Measurements from ENCODE around the gene BICD1. TPM values are rescaled to one million over a fixed set of nuclear protein-coding genes. Genes with fewer than 3 reads are reported as not detected.

The BICD1 gene
- total RNA-seq, 2 donors from 2014 or later = 15.1 to 18.4 TPM

GRCh38 chr12:32399370-32400113 lies 292.9 kb downstream of the BICD1 start, which contains the start of gene FGD4:
Gene FGD4 (plus strand): TSS chr12:32399558.
- peak; percentile 64 to 69 for DNase-seq (ENCODE audit: low spot score in 2 of 2)
- peaks cover 0 to 5% of the 10 kb centered on the region in 2 donors for H3K36me3 Mint-ChIP-seq
- H3K27ac Mint-ChIP-seq = no peak within 1 kb of the TSS
- ATAC-seq = peak; percentile 95 to 97
- H3K9me3 Mint-ChIP-seq = no peaks in the 10 kb centered on the region

GRCh38 chr12:32400114-32400672 lies 293.5 kb downstream of the BICD1 start:
- no peak for ATAC-seq
- Mint-ChIP-seq H3K9me3 (no peaks in the 10 kb centered on the region), H3K27ac (no peak overlapping the region), H3K36me3 (peaks cover 0 to 5% of the 10 kb centered on the region in 2 donors)
- DNase-seq (ENCODE audit: low spot score in 2 of 2) = no peak

- DNase-seq (ENCODE audit: low spot score in 2 of 2) = no peak
- H3K9me3 Mint-ChIP-seq = no peaks in the 10 kb centered on the region
- H3K27ac Mint-ChIP-seq = no peak overlapping the region
These were observed 294.2 kb downstream of the BICD1 start for GRCh38 chr12:32400866-32401265.

GRCh38 chr12:32402170-32402569 lies 295.5 kb downstream of the BICD1 start:
- Mint-ChIP-seq H3K27ac (no peak overlapping the region), H3K9me3 (no peaks in the 10 kb centered on the region), H3K36me3 (peaks cover 0 to 5% of the 10 kb centered on the region in 2 donors)
- DNase-seq (ENCODE audit: low spot score in 2 of 2) (no peak), ATAC-seq (no peak)

More at GRCh38 chr12:32400866-32401265, 294.2 kb downstream of the BICD1 start:
- peaks cover 0 to 5% of the 10 kb centered on the region in 2 donors for H3K36me3 Mint-ChIP-seq
- no peak for ATAC-seq

- Mint-ChIP-seq H3K27ac (no peak overlapping the region), H3K9me3 (no peaks in the 10 kb centered on the region), H3K36me3 (peaks cover 0 to 5% of the 10 kb centered on the region in 2 donors)
- ATAC-seq = no peak
- no peak for DNase-seq (ENCODE audit: low spot score in 2 of 2)
These were observed 296.3 kb downstream of the BICD1 start for GRCh38 chr12:32402946-32403345.

GRCh38 chr12:32407795-32408194 lies 301.1 kb downstream of the BICD1 start:
- ATAC-seq (no peak), DNase-seq (ENCODE audit: low spot score in 2 of 2) (no peak)
- Mint-ChIP-seq H3K27ac (no peak overlapping the region), H3K9me3 (no peaks in the 10 kb centered on the region), H3K36me3 (no peaks in the 10 kb centered on the region)

GRCh38 chr12:32413412-32413811 lies 306.8 kb downstream of the BICD1 start:
- no peak for ATAC-seq
- H3K27ac Mint-ChIP-seq = no peak overlapping the region

GRCh38 chr12:32418221-32418620 lies 311.6 kb downstream of the BICD1 start:
- ATAC-seq (no peak), DNase-seq (ENCODE audit: low spot score in 2 of 2) (no peak)
- Mint-ChIP-seq H3K9me3 (no peaks in the 10 kb centered on the region), H3K36me3 (no peaks in the 10 kb centered on the region), H3K27ac (no peak overlapping the region)

More at GRCh38 chr12:32413412-32413811, 306.8 kb downstream of the BICD1 start:
- no peaks in the 10 kb centered on the region for H3K36me3 Mint-ChIP-seq
- no peaks in the 10 kb centered on the region for H3K9me3 Mint-ChIP-seq
- no peak for DNase-seq (ENCODE audit: low spot score in 2 of 2)

- no peaks in the 10 kb centered on the region for H3K9me3 Mint-ChIP-seq
- no peaks in the 10 kb centered on the region for H3K36me3 Mint-ChIP-seq
- ATAC-seq (no peak), DNase-seq (ENCODE audit: low spot score in 2 of 2) (no peak)
- no peak overlapping the region for H3K27ac Mint-ChIP-seq
These were observed 312.4 kb downstream of the BICD1 start for GRCh38 chr12:32418903-32419519.

GRCh38 chr12:32419520-32419960 lies 312.9 kb downstream of the BICD1 start:
- H3K27ac Mint-ChIP-seq = no peak overlapping the region
- ATAC-seq = no peak
- no peaks in the 10 kb centered on the region for H3K36me3 Mint-ChIP-seq
- DNase-seq (ENCODE audit: low spot score in 2 of 2) = no peak
- H3K9me3 Mint-ChIP-seq = no peaks in the 10 kb centered on the region

GRCh38 chr12:32420356-32420755 lies 313.7 kb downstream of the BICD1 start:
- no peak for ATAC-seq
- H3K27ac Mint-ChIP-seq = no peak overlapping the region
- DNase-seq (ENCODE audit: low spot score in 2 of 2) = no peak
- H3K9me3 Mint-ChIP-seq = no peaks in the 10 kb centered on the region
- no peaks in the 10 kb centered on the region for H3K36me3 Mint-ChIP-seq

GRCh38 chr12:32423559-32423958 lies 316.9 kb downstream of the BICD1 start:
- DNase-seq (ENCODE audit: low spot score in 2 of 2) (no peak), ATAC-seq (no peak)
- H3K9me3 Mint-ChIP-seq = peaks cover 12 to 14% of the 10 kb centered on the region in 2 donors
- no peak overlapping the region for H3K27ac Mint-ChIP-seq
- H3K36me3 Mint-ChIP-seq = peaks cover 12 to 20% of the 10 kb centered on the region in 2 donors

- DNase-seq (ENCODE audit: low spot score in 2 of 2) = no peak
- peaks cover 12 to 19% of the 10 kb centered on the region in 2 donors for H3K9me3 Mint-ChIP-seq
- ATAC-seq = no peak
- peaks cover 19 to 20% of the 10 kb centered on the region in 2 donors for H3K36me3 Mint-ChIP-seq
- no peak overlapping the region for H3K27ac Mint-ChIP-seq
These were observed 324.4 kb downstream of the BICD1 start for GRCh38 chr12:32431025-32431424.

Other genes starting within 250 kb of the BICD1 start
- gene RESF1, start 147.4 kb upstream of the BICD1 start, total RNA-seq = 10 to 100 TPM; 58.1 to 86.0 TPM

All from activated naive CD4-positive, alpha-beta T cell treated with anti-CD3 and anti-CD28 coated beads, Interleukin-2, amount 50 U/mL, for 72 hours (primary cell).